NCI-H748 (cell line): ENCODE results near the gene GOLGA6L22.
"Not testable (repeated sequence)": the region's sequence is repeated elsewhere in the genome, so short reads cannot be mapped to it uniquely, and the experiment has no call there.

ENCODE experiments used
- DNase-seq: peaks from one replicate; lab custom pipeline; 2025; ENCODE audit not compliant: unreplicated experiment; lab: John Stamatoyannopoulos, UW

GOLGA6L22 gene

GRCh38 chr15:22458603-22459002 is at the start of gene GOLGA6L22:
GOLGA6L22 (plus strand) TSS chr15:22458903; CDS start chr15:22458994, 91 bp downstream.
- not testable (repeated sequence) for DNase-seq

GRCh38 chr15:22417288-22417687 is 41.4 kb upstream of the GOLGA6L22 start:
- not testable (repeated sequence) for DNase-seq

GRCh38 chr15:22417795-22418194 is 40.9 kb upstream of the GOLGA6L22 start:
- DNase-seq = not testable (repeated sequence)

GRCh38 chr15:22418212-22418611 is 40.5 kb upstream of the GOLGA6L22 start:
- not testable (repeated sequence) for DNase-seq

- not testable (repeated sequence) for DNase-seq
Measured at GRCh38 chr15:22418666-22419065, 40.0 kb upstream of the GOLGA6L22 start.

- not testable (repeated sequence) for DNase-seq
Measured at GRCh38 chr15:22420340-22420739, 38.4 kb upstream of the GOLGA6L22 start.

- not testable (repeated sequence) for DNase-seq
Measured at GRCh38 chr15:22429426-22429825, 29.3 kb upstream of the GOLGA6L22 start.

GRCh38 chr15:22431687-22432086 is 27.0 kb upstream of the GOLGA6L22 start:
- not testable (repeated sequence) for DNase-seq

- not testable (repeated sequence) for DNase-seq
Measured at GRCh38 chr15:22494490-22495113, 35.9 kb downstream of the GOLGA6L22 start.

- not testable (repeated sequence) for DNase-seq
Measured at GRCh38 chr15:22497200-22497599, 38.5 kb downstream of the GOLGA6L22 start.

GRCh38 chr15:22498220-22498925 is 39.7 kb downstream of the GOLGA6L22 start:
- DNase-seq = not testable (repeated sequence)

- DNase-seq = not testable (repeated sequence)
Measured at GRCh38 chr15:22502272-22502671, 43.6 kb downstream of the GOLGA6L22 start.

- not testable (repeated sequence) for DNase-seq
Measured at GRCh38 chr15:22506959-22507358, 48.3 kb downstream of the GOLGA6L22 start.

- not testable (repeated sequence) for DNase-seq
Measured at GRCh38 chr15:22516140-22516539, 57.4 kb downstream of the GOLGA6L22 start.
